ENCODE results near the gene PCK2.

PCK2 gene

DNA sequence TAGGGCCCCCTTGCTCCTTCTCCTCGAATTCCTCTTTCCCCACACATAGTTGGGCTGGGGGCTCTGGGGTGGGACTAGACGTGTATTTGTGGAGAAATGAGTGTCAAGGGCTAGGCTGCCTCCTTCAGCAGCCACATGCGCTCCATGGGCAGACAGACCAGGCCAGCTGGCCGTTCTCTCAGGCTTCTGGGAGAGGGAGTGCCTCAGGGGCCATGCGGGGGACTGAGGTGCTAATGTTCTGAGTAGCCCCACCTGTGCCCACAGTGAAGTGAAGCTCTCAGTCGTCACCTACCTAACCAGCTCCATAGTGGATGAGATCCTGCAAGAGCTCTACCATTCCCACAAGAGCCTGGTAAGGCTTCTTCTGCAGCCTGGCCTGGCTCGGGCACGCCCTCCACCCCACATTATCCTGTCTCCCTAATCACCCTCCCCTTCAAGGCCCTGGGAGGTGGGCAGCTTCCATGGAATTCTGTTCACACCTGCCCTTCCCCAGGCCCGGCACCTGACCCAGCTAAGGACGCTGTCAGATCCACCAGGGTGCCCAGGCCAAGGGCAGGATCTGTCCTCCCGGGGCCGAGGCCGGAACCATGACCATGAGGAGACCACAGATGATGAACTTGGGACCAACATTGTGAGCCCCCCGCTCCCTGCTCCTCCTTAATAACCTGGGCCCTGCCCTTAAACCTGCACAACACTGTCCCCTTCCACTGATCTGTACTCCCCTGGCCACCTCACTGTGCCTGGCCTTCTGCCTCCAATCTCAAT is 31.7 kb upstream of the PCK2 start:
- no peak for FAIRE-seq

DNA sequence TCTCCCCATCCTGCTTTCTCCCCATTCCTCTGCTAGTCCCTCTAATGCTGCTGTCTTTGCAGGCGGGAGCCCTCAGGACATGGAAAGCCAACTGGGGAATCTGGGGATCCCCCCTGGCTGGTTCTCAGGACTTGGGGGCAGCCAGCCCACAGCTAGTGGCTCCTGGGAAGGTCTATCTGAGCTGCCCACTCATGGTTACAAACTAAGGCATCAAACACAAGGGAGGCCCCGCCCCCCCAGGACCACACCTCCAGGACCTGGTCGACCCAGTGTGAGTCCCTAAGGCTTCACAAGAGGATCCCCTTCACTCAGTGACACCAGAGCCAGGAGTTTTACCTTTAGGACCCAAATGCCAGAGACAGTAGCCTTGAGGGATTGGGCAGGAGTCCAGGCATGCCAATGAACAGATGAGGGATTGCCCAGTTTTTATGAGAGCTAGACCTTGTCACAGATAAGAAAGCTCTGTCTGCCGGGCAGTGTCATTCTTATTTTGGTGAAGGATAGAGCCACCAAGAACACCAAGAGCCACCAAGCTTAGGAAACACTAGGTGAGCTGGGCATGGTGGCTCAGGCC is 30.8 kb upstream of the PCK2 start:
- no peak for FAIRE-seq

DNA sequence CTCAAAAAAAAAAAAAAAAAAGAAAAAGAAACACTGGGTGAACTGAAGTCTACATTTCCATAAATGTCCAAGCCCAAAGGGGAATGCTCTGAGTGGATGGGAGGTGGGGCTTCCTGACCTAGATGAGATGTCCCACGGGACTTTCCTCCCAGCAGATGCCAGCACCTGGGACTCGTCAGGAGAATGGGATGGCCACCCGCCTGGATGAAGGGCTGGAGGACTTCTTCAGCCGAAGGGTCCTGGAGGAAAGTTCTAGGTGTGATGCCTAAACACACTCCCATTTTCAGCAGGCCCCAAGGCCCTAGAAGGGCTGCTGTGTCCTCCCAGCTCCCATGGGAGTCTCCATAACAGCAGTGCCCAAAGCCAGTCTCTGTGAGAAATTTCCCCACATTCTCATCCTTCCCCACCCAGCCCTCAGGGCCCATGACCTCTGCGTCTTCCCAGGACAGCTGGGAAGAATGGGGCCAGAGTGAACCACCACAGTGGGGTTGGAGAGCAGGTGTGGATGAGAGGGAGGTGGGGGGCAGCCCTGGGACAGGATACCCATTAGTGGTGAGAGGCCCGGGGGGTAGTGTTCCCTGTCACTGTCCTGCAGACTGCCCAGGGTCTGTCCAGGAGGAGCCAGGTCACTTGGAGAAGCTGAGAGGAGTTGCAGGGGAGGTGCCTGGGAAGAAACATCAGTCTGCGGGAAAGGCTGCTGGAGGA is 29.9 kb upstream of the PCK2 start:
- no peak for FAIRE-seq

DNA sequence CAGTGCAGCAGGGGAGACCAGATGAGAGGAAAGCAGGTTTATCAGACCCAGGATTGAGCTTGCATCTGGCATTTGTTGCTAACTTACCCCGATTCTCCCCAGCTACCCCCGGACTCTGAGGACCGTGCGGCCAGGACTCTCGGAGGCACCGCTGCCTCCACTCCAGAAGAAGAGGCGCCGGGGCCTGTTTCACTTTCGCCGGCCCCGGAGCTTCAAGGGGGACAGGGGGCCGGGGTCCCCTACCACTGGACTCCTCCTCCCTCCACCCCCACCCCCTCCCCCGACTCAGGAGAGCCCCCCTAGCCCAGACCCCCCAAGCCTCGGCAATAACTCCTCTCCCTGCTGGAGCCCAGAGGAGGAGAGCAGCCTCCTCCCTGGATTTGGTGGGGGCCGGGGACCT is 29.3 kb upstream of the PCK2 start:
- no peak for FAIRE-seq

DNA sequence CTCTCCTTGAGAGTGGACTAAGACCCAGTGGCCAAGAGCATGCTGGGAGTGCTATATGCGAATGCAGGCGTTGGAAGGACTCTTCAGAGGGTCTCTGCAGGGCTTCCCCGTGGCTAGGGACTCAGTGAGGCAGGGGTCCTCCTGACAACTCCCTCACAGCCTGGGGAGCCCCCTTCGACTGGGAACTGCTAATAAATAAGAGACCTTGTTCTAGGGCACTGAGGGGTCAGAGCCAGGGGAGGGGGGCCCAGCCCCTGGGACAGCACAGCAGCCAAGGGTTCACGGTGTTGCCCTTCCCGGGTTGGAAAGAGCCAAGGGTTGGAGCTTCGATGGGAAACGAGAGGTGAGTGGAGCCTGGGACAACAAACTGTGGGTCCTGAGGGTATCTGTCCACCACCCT is 28.7 kb upstream of the PCK2 start:
- FAIRE-seq = no peak

DNA sequence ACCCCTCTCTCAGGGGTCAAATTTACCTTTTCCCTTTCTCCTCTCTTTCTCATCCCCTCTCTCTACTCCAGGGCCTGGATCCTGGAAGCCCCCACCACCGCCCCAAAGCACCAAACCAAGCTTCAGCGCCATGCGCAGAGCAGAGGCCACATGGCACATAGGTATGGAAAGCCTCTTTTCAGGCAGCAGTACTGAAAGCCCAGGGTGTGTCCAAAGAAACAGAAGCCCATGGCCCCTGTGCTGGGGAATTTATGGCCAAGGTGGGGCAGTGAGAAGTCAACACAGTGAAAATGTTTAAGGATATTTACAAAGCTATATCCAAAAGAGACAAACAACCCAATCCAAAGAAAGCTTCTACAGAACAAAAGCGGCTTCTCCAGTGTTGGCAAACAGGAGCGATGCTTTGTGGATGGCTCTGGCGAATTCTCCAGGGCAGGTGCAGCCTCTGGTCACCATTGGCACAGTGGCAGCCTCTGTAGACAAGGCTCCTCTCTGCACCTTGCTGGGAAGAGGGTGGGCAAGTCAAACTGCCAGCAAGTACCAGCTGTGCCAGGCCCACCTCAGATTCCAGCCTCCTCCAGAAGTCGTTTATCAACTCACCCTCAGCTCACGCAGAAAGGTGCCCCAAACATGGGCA is 27.5 kb upstream of the PCK2 start:
- no peak for FAIRE-seq

DNA sequence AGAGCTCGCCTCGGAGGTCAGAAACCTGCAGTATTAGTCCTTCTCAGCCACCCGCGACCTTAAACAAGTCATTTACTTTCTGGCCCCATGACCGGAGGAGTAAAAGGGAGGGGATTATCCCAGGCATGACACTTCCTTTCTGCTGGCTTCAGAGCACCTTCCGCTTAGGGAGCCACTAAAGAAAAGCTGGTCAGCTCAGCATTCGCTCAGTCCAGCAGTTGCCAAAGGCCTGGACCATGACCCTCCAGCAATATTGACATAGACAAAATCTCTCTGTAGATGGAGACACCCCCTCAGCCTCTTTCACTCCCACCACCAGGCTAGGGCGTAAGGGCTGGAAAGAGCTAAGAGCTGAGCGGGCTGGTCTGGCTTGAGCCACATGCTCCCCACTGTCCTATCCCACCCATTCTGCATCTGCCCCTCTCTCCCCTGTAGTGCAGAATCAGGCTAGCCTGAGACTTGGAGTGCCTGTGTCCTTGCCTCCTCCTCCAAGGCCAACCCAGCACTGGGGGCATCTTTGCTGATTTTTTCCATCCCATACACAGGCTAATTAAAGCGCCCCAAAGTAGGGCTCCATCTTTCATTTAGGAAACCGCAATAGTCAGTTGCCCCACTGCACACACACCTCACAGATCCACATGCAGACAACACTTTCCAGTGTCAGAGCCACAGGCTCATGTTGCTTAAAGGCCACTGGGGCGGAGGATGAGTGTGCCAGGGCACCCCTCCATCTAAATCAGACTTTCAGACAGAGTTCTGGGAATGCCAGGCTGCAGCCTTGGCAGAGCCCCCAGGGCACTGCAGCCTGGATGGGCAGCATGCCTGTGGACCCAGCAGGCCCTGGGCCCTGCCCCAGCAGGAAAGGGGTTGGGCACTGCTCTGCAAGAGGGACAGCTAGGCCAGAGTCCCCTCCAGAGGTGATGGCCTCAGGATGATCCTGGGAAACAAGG is 26.7 kb upstream of the PCK2 start:
- no peak for FAIRE-seq

DNA sequence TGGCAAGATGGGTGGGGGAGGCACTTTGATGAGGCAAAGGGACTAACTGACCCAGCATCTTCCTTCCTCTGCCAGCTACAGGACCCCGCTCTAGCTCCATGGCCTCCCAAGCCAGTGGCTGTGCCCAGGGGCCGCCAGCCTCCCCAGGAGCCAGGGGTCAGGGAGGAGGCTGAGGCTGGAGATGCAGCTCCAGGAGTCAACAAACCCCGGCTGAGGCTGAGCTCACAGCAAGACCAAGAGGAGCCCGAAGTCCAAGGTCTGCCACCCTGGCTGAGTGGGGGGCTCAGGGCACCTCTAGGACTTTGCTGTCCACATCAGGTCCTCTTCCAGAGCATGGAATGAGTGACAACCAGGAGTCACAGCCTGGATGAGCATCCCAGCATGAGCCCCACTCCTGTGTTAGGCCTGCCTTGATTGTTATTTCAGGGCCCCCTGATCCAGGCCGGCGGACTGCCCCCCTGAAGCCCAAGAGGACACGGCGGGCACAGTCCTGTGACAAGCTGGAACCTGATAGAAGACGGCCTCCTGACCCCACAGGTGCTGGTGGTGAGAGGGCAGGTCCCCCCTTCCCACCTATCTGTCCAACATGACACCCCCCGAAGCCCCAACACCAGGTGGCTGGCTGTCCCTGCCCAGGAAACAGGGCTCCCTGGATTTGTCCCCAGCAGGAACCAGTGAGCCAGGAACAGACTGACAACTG is 25.2 kb upstream of the PCK2 start:
- no peak for FAIRE-seq

DNA sequence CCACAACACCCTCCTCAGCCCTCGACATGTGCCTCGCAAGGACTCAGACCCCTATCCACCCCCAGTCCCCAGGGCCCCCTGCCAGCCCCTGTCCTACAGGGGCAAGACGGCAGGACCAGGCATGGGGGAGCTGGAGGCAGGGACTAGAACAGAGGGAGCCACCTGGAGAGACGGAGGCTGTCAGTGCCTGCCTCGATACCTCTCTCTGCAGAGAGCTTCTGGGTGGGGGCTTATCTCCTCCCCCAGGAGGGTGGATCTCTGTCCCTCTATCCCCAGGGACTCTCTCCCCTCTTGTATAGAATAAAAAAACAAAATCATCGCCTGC is 24.7 kb upstream of the PCK2 start:
- FAIRE-seq = no peak

DNA sequence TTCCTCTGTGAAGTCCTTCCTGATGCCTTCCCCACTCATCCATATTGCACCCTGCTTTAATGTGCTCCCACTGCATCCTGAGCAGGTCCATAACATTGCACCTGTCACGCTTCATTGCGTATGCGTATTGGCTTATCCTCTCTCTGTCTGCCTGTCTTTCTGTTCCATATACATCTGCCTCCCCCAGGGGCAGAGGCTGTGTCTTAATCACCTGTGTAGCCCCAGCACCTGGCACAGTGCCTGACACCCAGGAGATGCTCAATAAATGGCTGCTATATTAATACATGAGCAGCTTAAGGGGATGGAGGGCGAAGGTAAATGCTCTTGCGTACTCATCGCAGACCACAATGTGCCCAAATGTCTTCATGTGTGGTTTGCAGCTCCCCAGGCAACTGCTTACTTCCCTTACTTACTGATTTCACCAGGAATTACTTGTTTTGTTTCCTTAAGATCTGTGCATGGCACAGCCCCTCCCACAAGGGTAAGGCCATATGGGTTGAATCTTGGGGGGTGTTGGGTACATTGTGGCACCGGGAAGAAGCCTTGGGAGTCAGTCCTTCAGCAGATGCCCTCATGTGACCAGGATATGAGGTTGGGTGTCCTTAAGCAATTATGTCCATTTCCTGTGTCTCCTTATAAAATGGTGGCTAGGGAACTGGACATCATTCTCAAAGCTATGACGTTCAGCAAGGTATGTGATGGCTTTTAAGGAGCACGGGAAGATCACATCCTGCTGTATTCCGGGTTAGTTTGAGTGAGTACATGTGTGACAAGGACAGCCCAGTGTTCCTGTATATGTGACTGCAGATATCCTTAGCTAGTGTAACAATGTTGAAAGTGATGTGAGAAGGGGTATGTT is 23.6 kb upstream of the PCK2 start:
- FAIRE-seq = no peak

DNA sequence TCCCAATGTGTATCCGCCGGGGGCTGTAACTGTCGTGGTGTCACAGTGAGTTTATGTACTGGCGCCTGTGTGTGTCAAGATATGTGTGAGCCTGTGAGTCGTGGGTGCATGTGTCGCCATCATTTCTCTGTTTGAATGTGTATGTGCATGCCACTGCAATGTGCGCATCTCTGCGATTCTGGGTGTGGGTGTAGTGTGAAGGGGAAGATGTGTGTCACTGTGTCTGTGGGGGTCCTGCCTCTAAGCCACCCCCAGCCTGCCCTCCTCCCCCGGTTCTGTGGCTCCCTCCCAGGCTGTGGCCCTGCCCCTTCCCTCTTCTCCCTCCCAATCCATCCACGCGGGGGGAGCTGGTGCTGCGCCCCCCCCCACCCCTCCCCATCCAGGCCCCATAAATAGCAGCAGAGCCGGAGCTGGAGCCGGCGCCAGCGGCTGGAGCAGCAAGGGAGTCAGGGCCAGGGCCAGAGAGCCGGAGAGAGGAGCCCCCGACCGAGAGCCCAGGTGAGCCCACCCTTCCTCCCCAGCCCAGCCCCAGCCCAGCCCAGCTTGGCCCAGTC is 22.9 kb upstream of the PCK2 start, which contains the start of gene CPNE6:
Gene CPNE6 (plus strand): TSS at position 419 of the 554 bp plus-strand sequence. CDS start 1,375 bp downstream, outside the sequence.
- no peak for FAIRE-seq

DNA sequence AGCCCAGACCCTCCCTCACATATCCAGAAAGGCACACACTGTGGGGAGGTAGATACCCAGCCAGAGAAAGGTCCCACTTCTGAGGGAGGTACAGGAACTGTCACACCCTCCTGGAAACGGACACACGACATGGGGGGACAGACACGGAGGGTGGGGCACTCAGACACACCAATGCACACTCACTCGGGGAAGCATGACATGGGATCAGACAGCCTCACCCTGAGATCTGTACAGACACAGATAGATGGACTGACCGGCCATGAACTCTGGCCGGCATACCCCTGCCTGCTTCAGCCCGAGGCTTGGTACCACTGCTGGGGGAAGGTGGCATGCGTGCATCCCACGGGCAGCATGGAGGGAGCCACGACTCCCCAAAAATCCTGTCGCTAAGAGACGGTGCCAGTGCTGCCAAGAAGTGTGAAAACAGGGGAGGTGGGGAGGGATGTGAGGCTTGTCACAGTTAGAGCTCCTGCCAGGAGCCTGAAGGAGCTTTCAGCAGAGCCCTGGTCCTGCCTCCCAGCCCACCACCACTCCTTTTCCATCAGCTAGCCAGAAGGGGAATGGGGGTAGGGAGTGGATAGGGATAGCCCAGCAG is 22.2 kb upstream of the PCK2 start:
- no peak for FAIRE-seq

DNA sequence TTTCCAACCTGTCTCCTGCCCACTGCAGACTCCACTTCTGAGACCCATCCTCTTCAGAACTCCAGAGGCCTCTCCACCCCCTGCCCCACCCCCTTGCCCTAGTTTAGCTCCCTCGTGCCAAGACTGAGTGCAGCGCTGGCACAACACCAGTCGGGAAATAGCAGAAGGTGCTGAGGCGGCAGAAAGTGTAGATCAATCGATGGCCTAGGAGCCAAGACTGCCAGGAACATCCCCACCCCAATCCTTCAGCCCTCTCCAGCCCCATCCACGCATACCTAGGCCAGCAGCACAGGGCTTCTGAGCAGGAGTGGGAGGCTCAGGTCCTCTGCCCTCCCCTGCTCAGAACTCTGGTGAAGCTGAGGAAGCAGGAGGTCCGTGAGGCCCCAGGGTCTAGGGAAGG is 21.7 kb upstream of the PCK2 start:
- FAIRE-seq = no peak

DNA sequence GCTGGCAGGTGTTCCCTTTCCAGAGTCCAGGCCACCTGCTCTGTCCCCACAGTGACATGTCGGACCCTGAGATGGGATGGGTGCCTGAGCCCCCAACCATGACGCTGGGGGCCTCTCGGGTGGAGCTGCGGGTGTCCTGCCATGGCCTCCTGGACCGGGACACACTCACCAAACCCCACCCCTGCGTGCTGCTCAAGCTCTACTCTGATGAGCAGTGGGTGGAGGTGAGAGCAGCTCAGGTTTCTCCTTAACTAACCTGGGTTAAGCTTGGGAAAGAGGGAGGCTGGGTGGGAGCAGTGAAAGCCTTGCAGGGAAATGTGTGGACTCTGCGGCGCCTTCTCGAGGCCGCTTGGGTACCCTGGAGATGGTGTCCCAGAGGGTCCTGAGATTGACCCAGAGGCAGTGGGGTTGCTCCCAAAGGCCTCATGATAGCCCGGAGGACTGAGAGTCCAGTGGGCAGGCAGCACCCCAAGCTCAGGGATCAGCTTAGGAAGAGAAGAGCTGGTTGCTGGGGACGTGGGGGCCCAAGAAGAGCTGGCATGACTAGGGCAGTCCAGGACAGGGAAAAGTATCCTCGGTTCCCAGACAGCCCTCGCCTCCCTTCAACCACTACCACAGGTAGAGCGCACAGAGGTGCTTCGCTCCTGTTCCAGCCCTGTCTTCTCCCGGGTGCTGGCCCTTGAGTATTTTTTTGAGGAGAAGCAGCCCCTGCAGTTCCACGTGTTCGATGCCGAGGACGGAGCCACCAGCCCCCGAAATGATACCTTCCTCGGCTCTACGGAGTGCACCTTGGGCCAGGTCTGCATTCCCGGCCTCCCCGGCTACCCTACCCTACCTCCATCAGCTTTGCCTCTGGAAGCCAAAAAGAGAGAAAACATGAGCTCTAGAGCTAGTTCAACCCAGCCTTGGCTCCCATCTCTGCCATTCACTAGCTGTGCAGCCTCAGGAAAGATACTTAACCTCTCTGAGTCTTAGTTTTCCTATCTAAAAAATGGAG is 20.9 kb upstream of the PCK2 start:
- no peak for FAIRE-seq

DNA sequence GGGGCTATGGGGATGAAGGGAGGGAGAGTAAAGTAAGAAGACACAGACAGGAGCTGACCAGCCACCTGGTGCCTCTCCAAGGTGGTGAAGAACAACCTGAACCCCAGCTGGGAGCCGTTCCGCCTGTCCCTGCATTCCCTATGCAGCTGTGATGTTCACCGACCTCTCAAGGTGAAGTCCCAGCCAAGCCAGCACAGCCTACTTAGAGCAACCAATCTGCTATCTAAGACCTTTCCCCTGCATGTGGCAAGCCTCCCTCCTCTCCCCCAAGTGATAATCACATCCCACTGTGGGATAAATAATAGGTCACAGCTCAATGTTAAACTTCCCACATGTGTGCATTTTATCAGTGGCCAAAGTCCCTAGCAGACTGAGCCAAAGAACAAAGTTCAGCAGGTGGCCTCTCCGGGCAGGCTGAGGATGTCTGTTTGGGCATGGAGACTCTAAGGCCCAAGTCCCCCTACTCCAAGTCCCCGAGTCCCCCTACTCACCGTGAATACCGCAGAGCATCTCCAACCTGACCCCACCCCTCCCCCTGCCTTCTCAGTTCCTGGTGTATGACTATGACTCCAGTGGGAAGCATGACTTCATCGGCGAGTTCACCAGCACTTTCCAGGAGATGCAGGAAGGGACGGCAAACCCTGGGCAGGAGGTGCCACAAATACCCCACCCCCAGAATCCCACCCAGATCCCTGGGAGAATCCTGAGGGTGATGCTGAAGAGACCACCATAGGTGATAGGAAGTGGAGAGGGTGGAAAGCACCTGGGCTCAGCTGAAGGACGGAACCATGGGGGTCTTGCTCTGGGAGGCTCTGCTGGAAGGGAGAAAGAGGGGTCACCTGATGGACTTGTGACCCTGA is 19.3 kb upstream of the PCK2 start:
- no peak for FAIRE-seq

DNA sequence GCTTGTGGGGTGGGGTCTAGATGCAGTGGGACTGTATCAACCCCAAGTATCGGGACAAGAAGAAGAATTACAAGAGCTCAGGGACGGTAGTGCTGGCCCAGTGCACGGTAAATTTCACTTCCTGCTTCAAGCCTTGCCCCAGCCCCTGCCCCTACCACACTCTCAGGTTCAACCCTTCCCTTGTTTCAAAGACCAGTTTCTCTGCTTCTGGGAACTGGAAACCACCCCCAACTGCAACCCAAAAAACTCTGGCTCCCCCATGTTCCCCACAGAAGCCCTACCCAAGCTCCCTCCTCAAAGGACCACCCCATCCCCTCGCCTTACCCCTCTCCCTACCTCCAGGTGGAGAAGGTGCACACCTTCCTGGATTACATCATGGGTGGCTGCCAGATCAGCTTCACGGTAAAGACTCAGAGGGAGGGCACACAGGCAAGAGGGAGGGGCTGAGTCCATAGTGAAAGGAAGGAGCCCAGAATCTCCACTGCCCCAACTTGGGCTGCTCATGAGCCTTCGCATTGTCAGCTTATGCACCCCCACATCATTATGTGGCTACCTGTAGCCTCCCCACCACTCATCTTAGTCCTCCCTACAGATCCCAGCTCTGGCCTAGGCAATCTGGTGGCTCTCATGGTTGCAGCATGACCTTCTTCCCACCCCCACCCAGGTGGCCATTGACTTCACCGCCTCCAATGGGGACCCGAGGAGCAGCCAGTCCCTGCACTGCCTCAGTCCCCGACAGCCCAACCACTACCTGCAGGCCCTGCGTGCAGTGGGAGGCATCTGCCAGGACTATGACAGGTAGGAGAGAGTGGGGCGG is 18.4 kb upstream of the PCK2 start:
- no peak for FAIRE-seq

DNA sequence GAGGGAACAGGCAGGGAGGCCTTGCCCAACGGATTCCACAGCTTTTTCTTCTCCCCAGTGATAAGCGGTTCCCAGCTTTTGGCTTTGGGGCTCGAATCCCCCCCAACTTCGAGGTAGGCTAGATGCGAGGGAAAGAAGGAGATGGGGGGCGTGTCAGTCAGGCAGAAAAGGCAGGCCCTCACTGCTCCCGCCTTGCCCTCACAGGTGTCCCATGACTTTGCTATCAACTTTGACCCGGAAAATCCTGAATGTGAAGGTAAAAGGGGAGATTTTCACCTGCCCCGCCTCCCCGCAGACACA is 17.9 kb upstream of the PCK2 start:
- no peak for FAIRE-seq

Measured in A204.1 (cell line).